SK-N-MC (cell line): ENCODE measurements around the gene IGFLR1.

ENCODE experiments used
- EZH2 ChIP-seq: fragments of 200-600 bp; sonication (generic); IDR thresholded peaks from one replicate; pipeline ENCODE4 v1.6.1; 2017; ENCODE audit warnings: antibody characterized with exemption
- FOXP2 ChIP-seq: optimal IDR thresholded peaks from 2 replicates; pipeline ENCODE3; 2011; ENCODE audit warnings: mild to moderate bottlenecking, moderate library complexity; ENCODE audit not compliant: insufficient read depth; ENCODE audit errors: extremely low read length, control extremely low read depth
- POLR2AphosphoS5 ChIP-seq: IDR thresholded peaks from 2 replicates; pipeline ENCODE4 v1.6.1; 2012; ENCODE audit warnings: mild to moderate bottlenecking, low read depth, low read length, borderline replicate concordance

DNA sequence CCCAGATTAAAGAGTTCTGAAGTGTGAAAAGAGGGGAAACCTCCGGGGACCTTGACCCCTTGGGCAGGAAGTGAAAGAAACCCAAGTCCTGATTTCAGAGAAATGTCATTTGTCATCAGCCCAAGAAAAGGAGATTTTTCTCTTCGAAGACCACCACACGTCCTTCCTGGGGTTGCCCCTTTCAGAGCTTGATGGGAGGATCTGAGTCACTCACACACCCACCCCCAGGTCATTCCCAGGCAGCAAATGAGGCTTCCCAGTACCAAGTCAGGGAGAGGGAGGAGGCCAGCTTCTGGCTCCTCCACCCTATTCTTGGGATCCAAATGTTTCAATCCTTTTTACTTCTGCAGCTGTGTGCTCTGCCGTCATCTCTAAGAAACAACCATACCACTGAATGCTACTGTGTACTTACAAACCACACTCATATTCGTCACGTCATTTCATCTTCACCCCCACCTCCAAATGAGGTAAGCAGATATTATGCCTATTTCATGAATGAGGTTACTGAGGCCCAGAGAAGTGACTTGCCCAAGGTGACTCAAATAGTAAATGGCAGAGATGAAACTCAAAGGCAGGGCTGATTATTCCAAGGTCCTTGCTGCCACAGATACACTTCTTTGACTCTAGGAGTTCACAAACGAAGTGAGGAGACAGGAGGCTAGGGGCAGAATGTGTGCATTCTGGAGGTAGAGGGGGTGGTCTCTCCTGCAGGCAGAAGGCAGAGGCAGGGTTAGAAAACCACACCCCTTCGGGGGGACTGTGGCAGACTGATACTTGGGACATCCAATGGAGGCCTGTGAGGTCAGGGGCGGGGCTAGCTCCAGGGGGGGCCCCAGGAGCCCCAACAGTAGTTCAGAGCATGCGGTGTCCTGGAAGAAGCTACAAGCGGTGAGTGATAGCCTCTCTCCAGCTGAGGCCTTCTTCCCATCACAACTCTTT lies 29.4 kb downstream of the IGFLR1 start:
- TF ChIP-seq POLR2AphosphoS5 (no peak), EZH2 (no peak), FOXP2 (no peak)
